H1 (cell line): Measurements from ENCODE around the gene PDCD6IP. TPM values are rescaled to one million over a fixed set of nuclear protein-coding genes. Genes with fewer than 3 reads are reported as not detected.

Experiments used
- CTCF ChIA-PET: fragments of 300-600 bp; sonication (Branson Sonifier 250); formaldehyde crosslinking; loops from one replicate; lab custom pipeline; 2021; ENCODE audit not compliant: partially characterized antibody; lab: Charles Lee
- POLR2A ChIA-PET: fragments of 300-600 bp; sonication (Branson Sonifier 250); formaldehyde crosslinking; loops from one replicate; lab custom pipeline; 2021; ENCODE audit warnings: inconsistent platforms; ENCODE audit not compliant: partially characterized antibody; lab: Charles Lee
- DNase-seq, 2 experiments: peaks; one replicate each; pipeline versions ENCODE4 v3.0.0 to v3.0.0-alpha.2; 2010 to 2022; ENCODE audit warnings: low spot score in 2 of 2, low read depth in 1 of 2, mixed read lengths in 1 of 2
- FAIRE-seq: peaks from 2 replicates; lab custom pipeline; 2011; peaks lifted over from hg19 to GRCh38; lab: Jason Lieb, UNC
- H2AFZ ChIP-seq: 2 replicates; pipeline ENCODE4 v1.8.1; 2012; ENCODE audit warnings: low read length, inconsistent platforms
- H2AK5ac ChIP-seq: 2 replicates; pipeline ENCODE4 v1.6.1; 2013; ENCODE audit warnings: low read depth, low read length
- H2BK120ac ChIP-seq: replicated peaks from 2 replicates; pipeline ENCODE3; 2013; ENCODE audit warnings: low read depth, low read length, inconsistent platforms
- H2BK12ac ChIP-seq: 2 replicates; pipeline ENCODE4 v1.6.1; 2013; ENCODE audit warnings: low read depth, low read length
- H2BK15ac ChIP-seq: 2 replicates; pipeline ENCODE4 v1.6.1; 2013; ENCODE audit warnings: low read length
- H2BK20ac ChIP-seq: 2 replicates; pipeline ENCODE4 v1.6.1; 2013; ENCODE audit warnings: low read length
- H2BK5ac ChIP-seq: 2 replicates; pipeline ENCODE4 v1.6.1; 2013; ENCODE audit warnings: low read depth, low read length
- H3K14ac ChIP-seq: 2 replicates; pipeline ENCODE4 v1.6.1; 2013; ENCODE audit warnings: inconsistent platforms; ENCODE audit not compliant: insufficient read length
- H3K18ac ChIP-seq: 2 replicates; pipeline ENCODE4 v1.6.1; 2013; ENCODE audit warnings: low read length; ENCODE audit errors: extremely low read depth
- H3K23ac ChIP-seq: 2 replicates; pipeline ENCODE4 v1.6.1; 2013; ENCODE audit warnings: inconsistent platforms; ENCODE audit not compliant: insufficient read length
- H3K23me2 ChIP-seq: 2 replicates; pipeline ENCODE4 v1.6.1; 2013; ENCODE audit warnings: low read depth, low read length
- H3K27ac ChIP-seq: 2 replicates; pipeline ENCODE4 v1.6.1; 2011; ENCODE audit warnings: low read depth, low read length, inconsistent platforms
- H3K27me3 ChIP-seq, 4 experiments: replicated peaks in 1 of 4; 1 replicate in 1 of 4; 2 replicates in 3 of 4; pipeline versions ENCODE4 v1.6.1 to v1.8.1; 2011 to 2013; ENCODE audit warnings: low read length in 3 of 4, mild to moderate bottlenecking in 3 of 4, inconsistent platforms in 2 of 4, mixed read lengths in 2 of 4, moderate library complexity in 1 of 4; ENCODE audit not compliant: control insufficient read depth in 3 of 4, insufficient read depth in 3 of 4; ENCODE audit errors: extremely low read depth in 1 of 4
- H3K36me3 ChIP-seq, 4 experiments: 2 replicates each; pipeline versions ENCODE4 v1.6.1 to v1.8.1; 2011 to 2013; ENCODE audit warnings: mild to moderate bottlenecking in 4 of 4, low read length in 3 of 4, moderate library complexity in 2 of 4, control low read depth in 1 of 4, inconsistent platforms in 1 of 4; ENCODE audit not compliant: insufficient read depth in 4 of 4, control insufficient read depth in 2 of 4
- H3K4ac ChIP-seq: replicated peaks from 2 replicates; pipeline ENCODE3; 2013; ENCODE audit warnings: low read length, low read depth, mixed read lengths, inconsistent platforms; ENCODE audit not compliant: insufficient read length
- H3K4me1 ChIP-seq, 4 experiments: replicated peaks in 1 of 4; 1 replicate in 1 of 4; 2 replicates in 3 of 4; pipeline versions ENCODE4 v1.6.1 to v1.8.1; 2011 to 2013; ENCODE audit warnings: low read length in 3 of 4, inconsistent platforms in 2 of 4, mixed read lengths in 1 of 4; ENCODE audit not compliant: insufficient read depth in 4 of 4, control insufficient read depth in 3 of 4
- H3K4me2 ChIP-seq, 2 experiments: 2 replicates each; pipeline versions ENCODE4 v1.6.1 to v1.8.1; 2011 to 2013; ENCODE audit warnings: low read depth in 2 of 2, low read length in 2 of 2, control low read depth in 1 of 2, inconsistent platforms in 1 of 2, mild to moderate bottlenecking in 1 of 2; ENCODE audit not compliant: insufficient read depth in 1 of 2
- H3K4me3 ChIP-seq, 4 experiments: fragments of 200-600, 300-600 bp in 1 of 4; sonication (generic), shearing (Covaris generic), sonication (Bioruptor Twin) in 1 of 4; 2 replicates each; pipeline versions ENCODE4 v1.5.1 to v1.8.1; 2011 to 2016; ENCODE audit warnings: low read length in 4 of 4, low read depth in 3 of 4, control low read depth in 2 of 4, inconsistent platforms in 2 of 4, mild to moderate bottlenecking in 2 of 4, mixed read lengths in 1 of 4, moderate library complexity in 1 of 4; ENCODE audit not compliant: insufficient read depth in 2 of 4; ENCODE audit errors: extremely low read depth in 1 of 4
- H3K56ac ChIP-seq: replicated peaks from 2 replicates; pipeline ENCODE3; 2013; ENCODE audit warnings: low read depth, mild to moderate bottlenecking, mixed read lengths, low read length, inconsistent platforms; ENCODE audit not compliant: insufficient read length
- H3K79me1 ChIP-seq: 2 replicates; pipeline ENCODE4 v1.6.1; 2013; ENCODE audit warnings: low read depth, low read length, control low read depth
- H3K79me2 ChIP-seq, 2 experiments: 2 replicates each; pipeline versions ENCODE4 v1.6.1 to v1.8.1; 2012 to 2013; ENCODE audit warnings: low read length in 2 of 2, mild to moderate bottlenecking in 2 of 2, inconsistent platforms in 1 of 2; ENCODE audit not compliant: insufficient read depth in 2 of 2, control insufficient read depth in 1 of 2
- H3K9ac ChIP-seq, 4 experiments: replicated peaks in 1 of 4; 1 replicate in 1 of 4; 2 replicates in 3 of 4; pipeline versions ENCODE4 v1.6.1 to v1.8.1; 2011 to 2013; ENCODE audit warnings: low read depth in 3 of 4, low read length in 3 of 4, control low read depth in 2 of 4, mild to moderate bottlenecking in 2 of 4, moderate library complexity in 2 of 4, inconsistent platforms in 1 of 4; ENCODE audit errors: extremely low read depth in 1 of 4
- H3K9me3 ChIP-seq, 2 experiments: 2 replicates each; pipeline versions ENCODE4 v1.6.1 to v1.8.1; 2012 to 2013; ENCODE audit warnings: mild to moderate bottlenecking in 2 of 2, moderate library complexity in 2 of 2, control low read depth in 1 of 2, inconsistent platforms in 1 of 2, low read depth in 1 of 2, low read length in 1 of 2, mixed read lengths in 1 of 2; ENCODE audit not compliant: insufficient read depth in 2 of 2
- H4K20me1 ChIP-seq, 2 experiments: replicated peaks in 1 of 2; 2 replicates each; pipeline versions ENCODE3 to v1.8.1; 2011 to 2013; ENCODE audit warnings: inconsistent platforms in 2 of 2, low read length in 2 of 2, mild to moderate bottlenecking in 1 of 2; ENCODE audit not compliant: insufficient read depth in 2 of 2, control insufficient read depth in 1 of 2
- H4K5ac ChIP-seq: 2 replicates; pipeline ENCODE4 v1.6.1; 2013; ENCODE audit warnings: low read length, low read depth, mixed read lengths, inconsistent platforms; ENCODE audit not compliant: insufficient read length
- H4K8ac ChIP-seq: 2 replicates; pipeline ENCODE4 v1.8.0; 2013; ENCODE audit warnings: mild to moderate bottlenecking, moderate library complexity, low read length, inconsistent platforms; ENCODE audit not compliant: insufficient read depth; ENCODE audit errors: extremely low read depth
- H4K91ac ChIP-seq: replicated peaks from 2 replicates; pipeline ENCODE3; 2013; ENCODE audit warnings: low read length, mixed read lengths, inconsistent platforms; ENCODE audit not compliant: insufficient read length
- CBX5 ChIP-seq: fragments of 300-800, 300-1000 bp; sonication (generic); IDR thresholded peaks from 2 replicates; pipeline ENCODE4 v1.7.1; 2016; ENCODE audit warnings: antibody characterized with exemption, low read length, low read depth
- CTCF ChIP-seq, 3 experiments: IDR thresholded peaks; 1 replicate in 2 of 3; 2 replicates in 1 of 3; pipeline versions ENCODE4 v1.5.1 to v1.6.1; 2011; ENCODE audit warnings: low read length in 3 of 3, mild to moderate bottlenecking in 3 of 3, inconsistent platforms in 2 of 3, low read depth in 1 of 3, moderate library complexity in 1 of 3; ENCODE audit not compliant: insufficient read depth in 1 of 3; ENCODE audit errors: control extremely low read depth in 1 of 3
- NANOG ChIP-seq: IDR thresholded peaks from 2 replicates; pipeline ENCODE4 v1.6.1; 2011; ENCODE audit warnings: low read length, low read depth, mild to moderate bottlenecking, inconsistent platforms; ENCODE audit not compliant: insufficient read depth, poor library complexity, severe bottlenecking
- POLR2AphosphoS5 ChIP-seq: IDR thresholded peaks from 2 replicates; pipeline ENCODE4 v1.6.1; 2011; ENCODE audit warnings: low read depth, low read length
- SAP30 ChIP-seq: fragments of 300-600 bp; sonication (generic); IDR thresholded peaks from 2 replicates; pipeline ENCODE4 v1.7.1; 2012; ENCODE audit warnings: low read length, moderate library complexity, mild to moderate bottlenecking, inconsistent platforms; ENCODE audit not compliant: insufficient read depth, insufficient replicate concordance
- SIRT6 ChIP-seq: IDR thresholded peaks from one replicate; pipeline ENCODE4 v1.7.1; 2012; ENCODE audit warnings: low read length, inconsistent platforms
- USF2 ChIP-seq: IDR thresholded peaks from 2 replicates; pipeline ENCODE4 v1.6.1; 2011; ENCODE audit warnings: low read length, improper control_type of control experiment
- WGBS, 2 experiments: shearing (Covaris generic) in 1 of 2; methylation state at CpG; one replicate each; pipeline versions ENCODE4 v1.1.6 to v1.1.7; 2013 to 2015; ENCODE audit warnings: low lambda C conversion rate in 2 of 2, mixed read lengths in 2 of 2, inconsistent platforms in 1 of 2, low coverage in 1 of 2, missing lambda C conversion rate in 1 of 2; ENCODE audit not compliant: insufficient replicate concordance in 2 of 2, insufficient coverage in 1 of 2, insufficient read length in 1 of 2; ENCODE audit errors: extremely low coverage in 1 of 2, missing lambda C conversion rate in 1 of 2; 5-methylcytosine and 5-hydroxymethylcytosine counted together
- polyA plus RNA-seq, 7 experiments: library from polyadenylated mRNA; depleted of rRNA in 3 of 7; stranded (reverse) in 5 of 7; unstranded in 2 of 7; fragments of >200 nt in 5 of 7; fragments of 200-250 nt in 2 of 7; gene quantifications; 1 replicate in 5 of 7; 2 replicates in 1 of 7; 4 replicates in 1 of 7; pipeline versions ENCODE4 v1.2.1 to v1.2.3, GENCODE V29; 2011 to 2013; ENCODE audit warnings: missing spikeins in 2 of 7, mixed read lengths in 2 of 7
- total RNA-seq: library from RNA; stranded (reverse); fragmentation: NEBNext Ultra II Directional; extraction: Animal tissue kit (Norgen Biotek cat#: 25700); gene quantifications from 2 replicates; pipeline ENCODE4 v1.2.1, GENCODE V29; 2021

Gene PDCD6IP
- total and polyA plus RNA-seq, 2 of the 8 experiments (the other 6 are each of a cell fraction or from before 2014, with no cell fraction given), result 61.7 to 155 TPM

GRCh38 chr3:33768578-33769330 is 29.7 kb upstream of the PDCD6IP start:
- ChIA-PET POLR2A (no interaction called here), CTCF (interaction anchor here (0.6 to 2.7 kb wide), 3 partner anchors 10 to 132 kb away, joined by 3 to 7 read pairs (median 3); no protein-coding TSS in a partner anchor)
- no peak for TF ChIP-seq CBX5
- TF ChIP-seq USF2, result no peak
- no peak for TF ChIP-seq CTCF (IDR thresholded peaks at IDR 0.05; ENCODE audit: control extremely low read depth in 1 of 3, insufficient read depth in 1 of 3, low read depth in 1 of 3, low read length in 3 of 3)
- TF ChIP-seq NANOG, result no peak
- no peak for TF ChIP-seq POLR2AphosphoS5
- TF ChIP-seq SIRT6, result no peak
- TF ChIP-seq SAP30, result no peak
- Histone ChIP-seq H4K5ac (no peak overlapping the region), H4K20me1 (no peaks in the 10 kb centered on the region), H3K9me3 (no peaks in the 10 kb centered on the region), H4K91ac (no peak overlapping the region), H3K79me1 (no peaks in the 10 kb centered on the region), H2BK20ac (no peak overlapping the region), H3K56ac (no peak overlapping the region), H2BK12ac (no peak overlapping the region), H3K4ac (no peak overlapping the region), H4K8ac (no peak overlapping the region), H3K36me3 (no peaks in the 10 kb centered on the region), H2BK120ac (no peak overlapping the region), H3K4me1 (no peaks in the 10 kb centered on the region), H3K27ac (no peak overlapping the region), H2BK15ac (no peak overlapping the region), H3K79me2 (no peaks in the 10 kb centered on the region), H3K23ac (no peak overlapping the region), H3K9ac (no peak overlapping the region), H2AFZ (no peak overlapping the region), H3K14ac (no peak overlapping the region), H3K4me2 (no peak overlapping the region), H2BK5ac (no peak overlapping the region), H2AK5ac (no peak overlapping the region), H3K27me3 (no peaks in the 10 kb centered on the region), H3K23me2 (no peaks in the 10 kb centered on the region), H3K18ac (no peak overlapping the region), H3K4me3 (no peak overlapping the region)
- FAIRE-seq (no peak), DNase-seq (no peak)
- WGBS, 2 experiments, result 91% methylated on average over 7 of the region's 9 CpGs; no CpG with 5 or more reads in 1 of the 2 experiments
